Hematopoietic multipotent progenitor cell treated with erythropoietin and hydrocortisone succinate and interleukin-3 and kit ligand, for 8 days (in vitro differentiated cells): ENCODE data around the gene EFNA5.
A peak's percentile ranks its signal among the peaks of the same experiment; 100 is the strongest.

Experiments used
- DNase-seq: peaks from one replicate; pipeline ENCODE4 v3.0.0-alpha.2; 2015

EFNA5 gene

GRCh38 chr5:107670932-107671741 is at the start of gene EFNA5:
Gene EFNA5 (minus strand): TSS chr5:107670937.
- no peak for DNase-seq

DNA sequence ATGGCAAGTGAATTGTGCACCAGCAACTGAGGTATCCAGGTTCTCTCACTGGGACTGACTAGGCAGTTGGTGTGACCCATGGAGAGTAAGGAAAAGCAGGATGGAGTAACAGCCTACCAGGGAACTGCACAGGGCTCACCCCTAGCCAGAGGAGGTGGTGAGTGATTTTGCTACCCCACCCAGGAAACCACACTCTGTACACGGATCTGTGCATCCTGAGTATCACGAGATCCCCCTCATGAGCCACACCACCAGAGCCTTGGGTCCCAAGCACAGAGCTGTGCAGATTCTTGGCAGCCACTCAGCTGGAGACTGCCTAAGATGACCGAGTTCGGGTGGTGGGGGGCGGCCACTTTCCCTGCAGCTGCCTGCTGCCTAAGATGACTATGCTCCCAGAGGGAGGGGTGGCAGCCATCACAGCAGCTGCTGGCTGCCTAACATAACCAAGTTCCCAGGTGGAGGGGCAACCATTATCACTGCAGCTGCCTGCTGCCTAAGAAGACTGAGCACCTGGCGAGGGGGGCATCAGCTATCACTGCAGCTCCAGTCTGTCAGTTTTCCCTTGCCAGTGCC is 48.4 kb upstream of the EFNA5 start:
- no peak for DNase-seq

GRCh38 chr5:107717816-107718215 is 47.1 kb upstream of the EFNA5 start:
- DNase-seq: no peak

GRCh38 chr5:107713228-107713627 is 42.5 kb upstream of the EFNA5 start:
- DNase-seq: no peak

DNA sequence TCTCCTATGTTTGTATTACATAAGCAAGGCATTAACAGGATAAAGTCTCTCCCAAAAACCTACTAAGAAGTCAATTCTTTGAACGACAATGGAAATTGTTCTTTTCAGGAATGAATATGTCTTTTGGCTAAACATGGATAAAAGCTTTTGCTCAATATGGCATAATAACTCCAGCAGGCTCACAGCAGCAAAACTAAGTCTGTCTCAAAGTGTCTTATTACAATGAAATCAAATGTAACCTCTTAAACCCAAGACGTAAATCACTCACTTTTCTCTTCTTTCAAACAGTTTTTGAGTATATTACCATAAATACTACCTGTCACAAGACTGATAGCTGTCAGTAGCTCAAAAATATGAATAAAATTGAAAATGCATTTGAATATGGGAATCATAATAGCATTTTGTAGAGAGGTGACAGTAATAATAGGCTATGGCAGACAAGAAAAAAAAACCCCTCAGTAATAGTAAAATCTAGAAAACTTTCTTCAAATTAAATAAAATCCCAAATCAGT is 41.7 kb upstream of the EFNA5 start:
- no peak for DNase-seq

DNA sequence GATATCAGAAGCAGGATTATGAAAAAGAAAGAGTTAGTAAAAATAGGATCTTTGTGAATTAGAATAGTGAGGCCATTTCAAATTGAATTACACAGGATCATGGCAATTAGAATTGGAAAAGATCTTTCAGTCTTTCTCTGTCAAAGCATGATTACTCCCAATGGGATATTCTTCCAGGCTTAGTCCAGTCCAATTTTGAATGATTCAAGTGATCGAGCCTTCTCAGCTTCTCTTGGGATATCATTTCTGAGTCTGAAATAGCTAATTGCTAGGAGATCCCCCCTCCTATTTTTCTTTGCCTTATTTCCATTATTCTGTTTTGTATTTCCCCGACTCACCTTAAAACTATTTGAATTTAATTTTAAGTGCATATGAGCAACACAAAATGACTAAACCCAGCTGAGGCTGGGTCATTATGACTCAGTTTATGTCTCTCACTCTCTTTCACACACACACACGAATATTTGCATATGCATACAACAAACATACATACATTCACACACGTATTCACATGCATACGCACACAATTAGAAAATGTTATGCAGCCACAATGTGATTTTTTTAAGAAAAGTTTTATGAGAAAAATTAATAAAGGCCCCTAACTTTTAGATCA is 34.8 kb upstream of the EFNA5 start:
- no peak for DNase-seq

- DNase-seq: no peak
Observed at GRCh38 chr5:107704681-107705401, 34.1 kb upstream of the EFNA5 start.

GRCh38 chr5:107700481-107700880 is 29.7 kb upstream of the EFNA5 start:
- DNase-seq: no peak

DNA sequence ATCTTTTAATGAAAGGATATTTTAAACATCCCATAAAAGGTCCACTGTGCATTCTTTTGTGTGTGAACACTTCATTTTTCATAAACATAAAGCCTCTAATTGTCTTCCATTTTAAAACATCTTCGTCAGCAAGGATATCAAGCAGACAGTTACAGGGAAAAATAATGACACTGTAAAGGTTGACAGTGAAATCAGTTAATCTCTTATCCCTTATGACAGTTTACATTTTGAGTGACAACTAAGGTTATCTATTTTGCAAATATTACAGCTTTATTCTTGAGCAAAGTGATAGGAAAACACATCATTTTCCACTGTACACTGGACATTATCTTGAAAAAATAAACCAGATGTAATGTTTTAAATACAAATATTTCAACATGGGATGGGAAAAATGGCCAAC is 28.7 kb upstream of the EFNA5 start:
- DNase-seq: no peak

DNA sequence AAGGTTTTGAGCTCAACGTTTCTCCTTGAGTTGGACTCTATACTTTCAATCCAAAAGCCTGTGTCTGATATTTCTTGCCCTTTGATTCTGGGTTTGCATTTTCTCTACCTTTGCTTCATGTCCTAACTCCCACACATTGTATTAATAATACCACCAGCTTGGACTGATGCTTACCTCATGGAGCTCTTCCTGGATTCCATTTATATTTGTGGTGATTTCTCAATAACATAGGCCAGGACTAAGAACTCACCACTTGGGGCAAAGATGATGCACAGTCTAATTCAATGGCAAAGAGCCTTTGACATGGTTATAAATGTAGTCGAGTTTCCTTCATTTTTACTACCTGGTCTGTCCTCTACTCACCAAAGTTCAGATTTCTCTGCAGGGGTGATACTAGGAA is 27.5 kb upstream of the EFNA5 start:
- DNase-seq: no peak

- no peak for DNase-seq
Observed at GRCh38 chr5:107696498-107696897, 25.8 kb upstream of the EFNA5 start.

- no peak for DNase-seq
Observed at GRCh38 chr5:107696080-107696479, 25.3 kb upstream of the EFNA5 start.

DNA sequence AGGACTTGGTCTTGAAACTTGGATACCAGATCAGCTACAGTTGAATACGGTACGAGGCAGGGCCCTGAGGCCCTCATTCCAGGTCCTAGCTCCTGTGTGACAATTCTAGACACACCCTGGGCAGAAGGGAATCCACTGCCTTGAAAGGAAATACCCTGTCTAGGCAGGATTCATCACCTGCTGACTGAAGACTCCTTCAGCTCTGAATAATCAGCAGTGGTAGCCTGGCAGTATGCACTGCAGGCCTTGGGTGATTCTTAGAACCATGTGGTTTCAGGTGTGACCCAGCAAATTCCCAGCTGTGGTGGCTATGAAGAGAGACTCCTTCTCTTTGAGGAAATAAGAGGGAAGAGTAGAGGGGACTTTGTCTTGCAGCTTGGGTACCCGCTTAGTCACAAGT is 17.2 kb upstream of the EFNA5 start:
- no peak for DNase-seq

DNA sequence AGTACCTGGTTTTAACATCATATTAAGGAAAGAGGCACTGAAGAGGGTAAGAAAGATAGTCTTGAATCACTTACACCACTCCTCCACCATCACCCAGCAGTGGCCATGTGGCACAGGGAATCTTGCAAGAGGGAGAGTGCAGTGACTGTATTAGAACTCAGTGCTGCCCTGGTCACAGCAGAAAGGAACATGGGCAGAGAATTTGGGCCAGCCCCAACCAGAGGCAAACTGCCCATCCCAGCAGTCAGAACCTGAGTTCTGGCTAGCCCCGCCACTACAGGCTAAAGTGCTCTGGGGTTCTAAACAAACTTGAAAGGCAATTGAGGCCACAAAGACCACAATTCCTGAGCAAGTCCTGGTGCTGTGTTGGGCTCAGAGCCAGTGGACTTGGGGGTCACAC is 16.7 kb upstream of the EFNA5 start:
- DNase-seq: no peak

GRCh38 chr5:107682533-107682932 is 11.8 kb upstream of the EFNA5 start:
- DNase-seq: no peak

- no peak for DNase-seq
Observed at GRCh38 chr5:107680799-107681198, 10.1 kb upstream of the EFNA5 start.

GRCh38 chr5:107680099-107680498 is 9.4 kb upstream of the EFNA5 start:
- no peak for DNase-seq

DNA sequence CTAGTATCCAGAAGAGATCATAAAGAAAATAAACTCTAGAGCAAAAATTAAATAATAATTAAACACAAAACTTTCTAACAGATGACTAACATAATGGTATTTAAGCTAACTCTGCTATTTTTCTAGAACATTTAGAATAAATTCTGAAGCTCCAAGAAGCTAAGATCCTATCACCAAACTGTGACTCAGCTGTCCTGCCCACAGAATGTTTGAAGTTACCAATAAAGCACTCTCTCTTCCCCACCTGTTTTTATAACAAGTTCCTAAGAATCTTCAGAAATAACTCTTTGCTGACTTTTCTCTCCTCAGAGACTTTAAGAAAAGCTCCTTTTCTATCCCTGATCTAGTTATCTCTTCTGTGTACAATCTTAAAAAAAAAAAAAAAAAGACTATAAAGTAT is 6.0 kb upstream of the EFNA5 start:
- DNase-seq: no peak

DNA sequence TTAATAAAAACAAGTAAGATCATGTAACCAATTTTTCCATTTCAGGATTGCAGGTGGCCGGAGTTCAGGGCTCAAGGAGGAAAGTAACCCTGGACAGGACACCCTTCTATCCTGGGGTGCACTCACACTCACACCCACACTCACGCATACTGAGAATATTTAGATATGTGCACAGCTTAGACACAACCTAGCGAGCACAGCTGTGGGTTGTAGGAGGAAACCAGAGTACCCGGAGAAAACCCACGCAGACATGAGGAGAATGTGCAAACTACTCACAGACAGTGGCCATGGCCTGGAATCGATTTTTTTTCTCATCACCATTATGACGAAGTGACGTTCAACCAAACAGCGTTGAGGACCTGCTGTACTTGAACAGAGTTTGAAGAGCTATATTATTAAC is 4.5 kb upstream of the EFNA5 start:
- no peak for DNase-seq

DNA sequence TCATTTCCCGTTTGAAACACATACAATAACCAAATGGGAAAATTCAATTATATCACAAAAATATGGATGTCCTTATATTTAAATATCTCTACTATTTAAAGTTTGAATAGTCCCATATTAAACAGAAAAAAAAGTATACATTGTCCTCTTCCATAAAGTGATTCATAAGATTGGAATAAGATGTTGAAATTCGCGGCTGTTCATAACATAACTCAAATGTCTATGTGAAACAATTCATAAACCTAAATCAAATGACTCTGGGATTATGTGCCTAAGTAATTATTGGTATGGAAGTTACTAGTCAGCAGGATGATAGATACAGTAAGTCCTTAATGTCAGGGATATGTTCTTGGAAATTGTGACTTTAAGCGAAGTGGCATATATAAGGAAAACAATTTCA is 3.9 kb upstream of the EFNA5 start:
- no peak for DNase-seq

GRCh38 chr5:107673368-107674136 is 2.8 kb upstream of the EFNA5 start:
- DNase-seq: peak; percentile 70

GRCh38 chr5:107673039-107673367 is 2.3 kb upstream of the EFNA5 start:
- DNase-seq: no peak
